Daoy (cell line): ENCODE data around the gene DNALI1. TPM values are rescaled to one million over a fixed set of nuclear protein-coding genes. Genes with fewer than 3 reads are reported as not detected.
"Not testable (repeated sequence)": the region's sequence is repeated elsewhere in the genome, so short reads cannot be mapped to it uniquely, and the experiment has no call there.

Experiments
- DNase-seq: peaks from one replicate; pipeline ENCODE4 v3.0.0-alpha.2; 2015; ENCODE audit warnings: low read depth
- total RNA-seq: library from RNA; depleted of rRNA; stranded (reverse); fragments of >200 nt; shearing (Covaris generic); gene quantifications from 2 replicates; pipeline ENCODE4 v1.2.3, GENCODE V29; 2014; rRNA removed

DNALI1 gene
- total RNA-seq, result 3.8 and 9.3 TPM in 2 replicates

DNA sequence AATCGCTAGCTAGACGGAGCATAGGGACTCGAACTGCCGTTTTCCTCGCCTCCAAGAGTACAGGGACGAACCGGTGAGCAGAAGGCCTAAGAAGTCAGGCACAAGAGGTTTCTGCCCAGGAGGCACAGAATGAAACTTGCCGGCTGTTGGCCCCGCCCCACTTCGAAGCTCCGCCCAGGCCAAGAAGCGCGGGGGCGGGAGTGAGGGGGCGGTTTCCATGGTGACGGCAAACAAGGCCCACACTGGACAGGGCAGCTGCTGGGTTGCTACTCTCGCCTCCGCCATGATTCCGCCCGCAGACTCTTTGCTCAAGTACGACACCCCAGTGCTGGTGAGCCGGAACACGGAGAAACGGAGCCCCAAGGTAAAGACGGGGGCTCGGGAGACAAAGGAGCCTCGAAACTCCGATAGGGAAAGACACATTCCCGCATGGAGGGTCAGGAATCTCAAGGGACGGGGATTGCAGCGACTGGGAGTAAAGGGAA, at the start of gene DNALI1:
Gene DNALI1, plus strand, starts transcription at position 229 of the 485 bp plus-strand sequence. Its CDS starts 55 bp downstream, at position 284.
- DNase-seq, result peak; percentile 85

DNA sequence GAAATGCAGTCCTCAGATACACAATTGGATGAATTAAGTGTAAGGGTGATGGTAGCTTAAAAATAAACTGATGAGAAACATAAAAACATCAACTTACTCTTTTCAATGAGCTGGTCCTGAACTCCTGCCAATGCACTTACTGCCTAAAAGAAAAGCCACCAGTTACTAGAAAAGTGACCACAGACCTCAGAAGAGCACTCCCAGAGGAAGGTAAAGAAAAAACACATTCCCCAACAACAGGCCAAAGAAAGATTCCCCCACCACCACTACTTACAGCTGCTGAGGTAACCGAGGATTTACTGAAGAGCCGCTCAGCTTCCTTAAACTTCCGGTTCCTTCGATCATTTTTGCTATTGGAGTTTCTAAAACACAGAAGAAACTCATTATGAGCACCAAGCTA, 47.6 kb upstream of the DNALI1 start:
- DNase-seq, result no peak

DNA sequence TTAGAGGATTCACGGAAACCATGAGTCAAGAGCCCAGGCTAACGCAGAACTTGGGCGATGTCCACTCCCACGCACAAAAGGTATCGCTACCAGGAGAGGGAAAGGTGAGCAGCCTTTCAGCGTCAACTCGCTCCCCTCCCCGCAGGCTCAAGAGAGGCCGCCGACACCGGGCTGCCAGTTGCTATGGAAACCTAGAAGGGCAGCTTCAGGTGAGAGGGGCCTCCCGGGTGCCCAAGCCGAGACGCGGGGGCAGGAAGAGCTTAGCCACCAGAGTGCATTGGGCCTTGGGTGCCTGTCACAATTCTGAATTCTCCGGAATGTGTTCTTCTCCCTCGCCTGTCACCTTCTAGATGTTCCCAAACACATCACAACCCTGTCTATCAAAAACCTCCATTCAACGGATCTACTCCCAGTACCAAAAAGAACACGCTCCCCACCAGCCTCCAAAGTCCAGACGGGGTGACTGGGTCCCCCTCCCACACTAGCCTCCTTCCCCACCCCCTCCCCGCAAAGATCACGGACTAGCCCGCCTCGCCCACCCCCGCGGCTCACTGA, 42.9 kb upstream of the DNALI1 start:
- peak; percentile 32 for DNase-seq

- peak; percentile 91 for DNase-seq
Observed at GRCh38 chr1:37514350-37515184, 42.2 kb upstream of the DNALI1 start, which contains the start of gene MEAF6. Gene MEAF6 (minus strand): TSS chr1:37514766. CDS start chr1:37514746, 20 bp downstream.

GRCh38 chr1:37515185-37516034, 41.3 kb upstream of the DNALI1 start:
- DNase-seq, result no peak

DNA sequence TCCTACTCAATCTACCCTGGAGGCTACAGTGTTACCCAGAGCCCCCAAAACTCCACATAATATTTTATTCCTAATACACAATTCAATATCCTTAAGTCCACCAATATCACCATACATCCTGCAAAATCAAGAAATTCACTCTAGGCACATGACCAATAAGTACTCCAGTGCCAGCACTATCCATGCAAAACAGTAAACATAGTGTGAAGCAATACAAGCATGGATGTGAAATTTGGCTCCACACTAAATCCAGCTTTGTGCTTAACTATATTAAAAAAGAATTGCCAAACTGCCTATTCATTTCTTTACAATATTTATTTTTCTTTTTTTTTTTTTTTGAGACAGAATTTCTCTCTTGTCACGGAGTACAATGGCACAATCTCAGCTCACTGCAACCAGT, 39.2 kb upstream of the DNALI1 start:
- no peak for DNase-seq

DNA sequence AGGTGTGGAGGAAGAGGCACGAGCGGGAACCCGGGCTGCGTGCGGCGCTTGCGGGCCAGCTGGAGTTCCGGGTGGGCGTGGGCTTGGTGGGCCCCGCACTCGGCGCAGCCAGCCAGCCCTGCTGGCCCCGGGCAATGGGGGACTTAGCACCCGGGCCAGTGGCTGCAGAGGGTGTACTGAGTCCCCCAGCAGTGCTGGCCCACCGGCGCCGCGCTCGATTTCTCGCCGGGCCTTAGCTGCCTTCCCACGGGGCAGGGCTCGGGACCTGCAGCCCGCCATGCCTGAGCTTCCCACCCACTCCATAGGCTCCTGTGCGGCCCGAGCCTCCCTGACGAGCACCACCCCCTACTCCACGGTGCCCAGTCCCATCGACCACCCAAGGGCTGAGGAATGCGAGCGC, 38.5 kb upstream of the DNALI1 start:
- DNase-seq, result not testable (repeated sequence)

DNA sequence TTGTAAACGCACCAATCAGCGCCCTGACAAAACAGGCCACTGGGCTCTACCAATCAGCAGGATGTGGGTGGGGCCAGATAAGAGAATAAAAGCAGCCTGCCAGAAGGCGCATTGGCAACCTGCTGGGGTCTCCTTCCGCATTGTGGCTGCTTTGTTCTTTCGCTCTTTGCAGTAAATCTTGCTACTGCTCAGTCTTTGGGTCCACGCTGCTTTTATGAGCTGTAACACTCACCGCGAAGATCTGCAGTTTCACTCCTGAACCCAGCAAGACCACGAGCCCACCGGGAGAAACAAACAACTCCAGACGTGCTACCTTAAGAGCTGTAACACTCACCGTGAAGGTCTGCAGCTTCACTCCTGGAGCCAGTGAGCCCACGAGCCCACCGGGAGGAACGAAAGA, 37.8 kb upstream of the DNALI1 start:
- DNase-seq, result not testable (repeated sequence)

- no peak for DNase-seq
Observed at GRCh38 chr1:37519613-37520012, 37.1 kb upstream of the DNALI1 start.

DNA sequence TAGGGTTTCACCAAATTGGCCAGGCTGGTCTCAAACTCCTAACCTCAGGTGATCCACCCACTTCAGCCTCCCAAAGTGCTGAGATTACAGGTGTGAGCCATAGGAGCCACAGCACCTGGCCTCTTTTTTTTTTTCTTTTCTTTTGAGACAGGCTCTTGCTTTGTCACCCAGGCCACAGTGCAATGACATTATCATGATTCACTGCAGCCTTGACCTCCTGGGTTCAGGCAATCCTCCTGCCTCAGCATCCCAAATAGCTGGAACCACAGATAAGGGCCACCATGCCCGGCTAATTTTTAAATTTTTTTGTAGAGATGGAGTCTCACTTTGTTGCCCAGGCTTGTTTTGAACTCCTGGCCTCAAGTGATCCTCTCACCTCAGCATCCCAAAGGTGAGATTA, 26.9 kb upstream of the DNALI1 start:
- DNase-seq, result not testable (repeated sequence)

GRCh38 chr1:37532418-37533156, 24.2 kb upstream of the DNALI1 start:
- not testable (repeated sequence) for DNase-seq

- no peak for DNase-seq
Observed at GRCh38 chr1:37533317-37534093, 23.2 kb upstream of the DNALI1 start.

- peak; percentile 42 for DNase-seq
Observed at GRCh38 chr1:37537378-37537777, 19.4 kb upstream of the DNALI1 start.

- DNase-seq, result not testable (repeated sequence)
Observed at GRCh38 chr1:37539154-37539553, 17.6 kb upstream of the DNALI1 start.

DNA sequence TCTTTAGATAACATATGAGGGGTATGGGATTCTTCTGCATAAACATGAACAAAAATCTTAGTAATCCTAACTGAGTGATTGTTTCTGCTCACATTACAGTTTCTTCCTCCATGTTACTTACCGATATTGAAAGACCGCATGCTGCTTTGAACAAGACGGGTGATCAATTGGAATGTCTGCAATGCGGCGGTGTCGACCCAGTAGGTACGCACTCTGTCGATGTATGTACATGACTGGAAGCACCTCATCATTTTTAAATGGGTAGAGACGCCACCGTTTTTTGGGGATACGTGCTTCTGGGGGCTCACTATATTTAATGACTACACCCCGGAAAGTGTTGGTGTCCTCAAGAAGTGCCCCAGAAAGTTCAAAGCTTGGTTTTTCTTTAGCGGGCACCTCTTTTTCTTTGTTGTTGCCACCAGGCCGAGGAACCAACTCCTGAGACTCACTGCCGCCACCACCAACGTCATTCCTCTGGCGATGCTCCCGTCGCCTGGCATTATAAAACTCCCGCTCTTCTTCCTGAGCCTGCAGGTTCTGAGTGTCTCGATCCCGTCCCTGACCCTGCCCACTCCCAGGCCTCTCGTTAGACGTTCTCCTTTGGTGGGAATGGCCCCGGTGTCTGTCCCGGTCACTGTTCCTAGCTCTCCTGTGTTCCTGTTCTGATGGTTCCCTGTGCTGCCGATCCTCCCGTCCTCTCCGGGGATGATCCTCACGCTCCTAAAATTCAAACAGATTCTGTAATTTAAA, 16.5 kb upstream of the DNALI1 start:
- DNase-seq, result no peak

DNA sequence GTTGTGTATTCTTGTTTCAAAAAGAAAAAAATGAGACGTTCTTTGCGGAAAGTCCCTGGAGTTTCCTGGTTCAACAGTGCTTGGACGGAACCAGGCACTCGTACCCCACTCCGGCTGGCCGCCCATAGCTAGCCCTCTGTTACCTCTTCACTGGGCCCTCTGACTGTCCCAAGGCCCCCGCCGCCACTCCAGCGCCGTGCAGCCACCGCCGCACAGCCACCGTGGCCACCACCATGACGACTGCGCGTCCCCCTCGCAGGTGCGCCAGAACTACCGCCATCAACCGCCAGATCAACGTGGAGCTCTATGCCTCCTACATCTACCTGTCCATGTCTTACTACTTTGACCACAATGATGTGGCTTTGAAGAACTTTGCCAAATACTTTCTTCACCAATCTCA, 12.2 kb upstream of the DNALI1 start:
- DNase-seq, result no peak

GRCh38 chr1:37545019-37545418, 11.7 kb upstream of the DNALI1 start:
- no peak for DNase-seq

DNA sequence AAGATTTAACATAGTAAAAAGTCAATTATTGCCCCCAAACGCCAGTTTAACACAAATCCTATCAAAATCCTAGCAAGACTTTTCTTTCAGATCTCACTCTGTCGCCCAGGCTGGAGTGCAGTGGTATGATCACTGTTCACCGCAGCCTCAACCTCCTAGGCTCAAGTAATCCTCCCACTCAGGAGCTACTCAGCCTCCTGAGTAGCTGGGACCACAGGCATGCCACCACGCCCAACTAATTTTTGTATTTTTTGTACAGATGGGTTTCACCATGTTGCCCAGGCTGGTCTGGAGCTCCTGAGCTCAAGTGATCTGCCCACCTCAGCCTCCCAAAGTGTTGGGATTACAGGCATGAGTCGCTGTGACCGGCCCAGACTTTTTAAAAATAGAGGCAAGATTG, 7.4 kb upstream of the DNALI1 start:
- DNase-seq, result peak; percentile 44

DNA sequence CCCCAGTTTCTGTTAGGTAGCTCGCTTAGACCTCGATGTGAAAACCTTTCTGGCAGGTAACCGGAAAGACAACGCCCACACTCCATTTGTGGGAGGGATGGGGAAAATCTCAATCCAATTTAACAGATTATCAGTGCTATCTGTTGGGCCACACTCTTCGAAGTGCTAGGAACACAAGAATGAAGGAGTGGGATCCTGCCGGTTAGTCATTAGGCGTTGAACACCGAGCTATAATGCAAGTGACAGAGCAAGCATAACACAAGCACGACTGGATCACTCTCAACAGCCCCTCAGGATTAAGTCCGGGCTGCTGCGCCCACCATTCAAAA, 3.2 kb upstream of the DNALI1 start:
- DNase-seq, result no peak
